GM23338 (cell line): ENCODE data around the gene EXOC3L4. TPM values are rescaled to one million over a fixed set of nuclear protein-coding genes. Genes with fewer than 3 reads are reported as not detected.

ENCODE experiments used
- ATAC-seq: fragments of 200-7000 bp; cut with Tn5 transposase; 3 replicates; pipeline ENCODE4 v1.9.1; 2020
- DNase-seq: peaks from one replicate; pipeline ENCODE4 v3.0.0-alpha.2; 2015; ENCODE audit warnings: low spot score
- H2AFZ ChIP-seq: fragments of 200-600 bp; sonication (generic); 2 replicates; pipeline ENCODE4 v1.8.0; 2016; ENCODE audit warnings: antibody characterized with exemption, mild to moderate bottlenecking, moderate library complexity
- H3F3A ChIP-seq: fragments of 200-600 bp; sonication (generic); replicated peaks from 2 replicates; pipeline ENCODE4 v1.8.0; 2017; ENCODE audit warnings: antibody characterized with exemption, mixed run types, low read depth
- H3K27ac ChIP-seq: fragments of 200-600 bp; sonication (generic); 2 replicates; pipeline ENCODE4 v1.6.1; 2016; ENCODE audit warnings: low read depth
- H3K27me3 ChIP-seq: fragments of 200-600 bp; sonication (generic); 2 replicates; pipeline ENCODE4 v1.8.0; 2016; ENCODE audit warnings: mild to moderate bottlenecking, mixed run types, moderate library complexity; ENCODE audit not compliant: insufficient read depth
- H3K36me3 ChIP-seq: fragments of 200-600 bp; sonication (generic); 2 replicates; pipeline ENCODE4 v1.8.0; 2016; ENCODE audit warnings: mild to moderate bottlenecking; ENCODE audit not compliant: insufficient read depth
- H3K4me1 ChIP-seq: fragments of 200-600 bp; sonication (generic); 2 replicates; pipeline ENCODE4 v1.8.0; 2016; ENCODE audit warnings: mild to moderate bottlenecking, moderate library complexity; ENCODE audit not compliant: insufficient read depth
- H3K4me2 ChIP-seq: fragments of 200-600 bp; sonication (generic); 2 replicates; pipeline ENCODE4 v1.7.1; 2017; ENCODE audit warnings: mixed run types
- H3K4me3 ChIP-seq: fragments of 200-600 bp; sonication (generic); 2 replicates; pipeline ENCODE4 v1.6.1; 2016; ENCODE audit warnings: mixed run types
- H3K79me2 ChIP-seq: fragments of 200-600 bp; sonication (generic); replicated peaks from 2 replicates; pipeline ENCODE4 v1.8.0; 2017; ENCODE audit warnings: mild to moderate bottlenecking; ENCODE audit not compliant: insufficient read depth
- H3K9me2 ChIP-seq: fragments of 200-600 bp; sonication (generic); 2 replicates; pipeline ENCODE4 v1.8.0; 2017; ENCODE audit not compliant: insufficient read depth
- H4K20me1 ChIP-seq: fragments of 200-600 bp; sonication (generic); replicated peaks from 2 replicates; pipeline ENCODE4 v1.8.0; 2017; ENCODE audit warnings: mild to moderate bottlenecking; ENCODE audit not compliant: insufficient read depth
- H3K27ac Mint-ChIP-seq: 2 replicates; pipeline ENCODE4 v1.8.0; 2020; ENCODE audit warnings: inconsistent platforms, mild to moderate bottlenecking, moderate library complexity, mixed read lengths
- H3K27me3 Mint-ChIP-seq: 3 replicates; pipeline ENCODE4 v1.8.0; 2022; ENCODE audit warnings: low read depth, mild to moderate bottlenecking, moderate library complexity, mixed read lengths, inconsistent platforms; ENCODE audit not compliant: insufficient read depth, poor library complexity
- H3K36me3 Mint-ChIP-seq: 3 replicates; pipeline ENCODE4 v1.8.0; 2021; ENCODE audit warnings: low read depth, mild to moderate bottlenecking, inconsistent platforms, moderate library complexity, mixed read lengths
- H3K4me1 Mint-ChIP-seq: 3 replicates; pipeline ENCODE4 v1.8.0; 2020; ENCODE audit warnings: mild to moderate bottlenecking, inconsistent platforms, mixed read lengths
- H3K4me3 Mint-ChIP-seq: 3 replicates; pipeline ENCODE4 v1.8.0; 2021; ENCODE audit warnings: moderate library complexity, mild to moderate bottlenecking, inconsistent platforms, mixed read lengths
- H3K9me3 Mint-ChIP-seq: 3 replicates; pipeline ENCODE4 v1.8.0; 2020; ENCODE audit warnings: moderate library complexity, mild to moderate bottlenecking, inconsistent platforms, mixed read lengths
- CREB1 ChIP-seq: fragments of 250-450 bp; sonication (Bioruptor Pico); IDR thresholded peaks from 2 replicates; pipeline ENCODE4 v1.5.0; 2020; ENCODE audit warnings: low read depth, mild to moderate bottlenecking, moderate library complexity
- EZH2 ChIP-seq: fragments of 200-600 bp; sonication (generic); IDR thresholded peaks from one replicate; pipeline ENCODE4 v1.8.0; 2017; ENCODE audit warnings: antibody characterized with exemption, mild to moderate bottlenecking, low read depth; ENCODE audit not compliant: unreplicated experiment
- EZH2phosphoT487 ChIP-seq: fragments of 200-600 bp; sonication (generic); IDR thresholded peaks from one replicate; pipeline ENCODE4 v1.8.1; 2018; ENCODE audit warnings: antibody characterized with exemption; ENCODE audit not compliant: unreplicated experiment
- POLR2AphosphoS5 ChIP-seq: IDR thresholded peaks from 2 replicates; pipeline ENCODE4 v1.6.1; 2016; ENCODE audit warnings: antibody characterized with exemption, low read depth
- REST ChIP-seq: IDR thresholded peaks from one replicate; pipeline ENCODE4 v1.6.1; 2018; ENCODE audit warnings: antibody characterized with exemption; ENCODE audit not compliant: unreplicated experiment
- STAT1 ChIP-seq: IDR thresholded peaks from one replicate; pipeline ENCODE4 v1.6.1; 2016; ENCODE audit warnings: antibody characterized with exemption; ENCODE audit not compliant: unreplicated experiment
- ZNF331 ChIP-seq: fragments of 250-450 bp; sonication (Bioruptor Pico); IDR thresholded peaks from 2 replicates; pipeline ENCODE4 v1.5.0; 2020; ENCODE audit warnings: low read depth, mild to moderate bottlenecking, moderate library complexity
- ZNF462 ChIP-seq: fragments of 250-450 bp; sonication (Bioruptor Pico); IDR thresholded peaks from 2 replicates; pipeline ENCODE4 v1.5.0; 2020; ENCODE audit warnings: mild to moderate bottlenecking, moderate library complexity
- polyA plus RNA-seq: library from polyadenylated mRNA; unstranded; fragments of >200 nt; fragmentation: Nextera tagmentation; extraction: Ambion mirVana; gene quantifications from 2 replicates; pipeline ENCODE4 v1.2.1, GENCODE V29; 2016
- total RNA-seq: library from RNA; depleted of rRNA; stranded (reverse); fragments of >200 nt; shearing (Covaris generic); gene quantifications from 2 replicates; pipeline ENCODE4 v1.2.3, GENCODE V29; 2014
- TF ChIP-seq, protein P1 (sequence below), 2 experiments: fragments of 200-600 bp in 1 of 2; sonication (generic) in 1 of 2; conservative IDR thresholded peaks; 2 replicates each; pipeline versions ENCODE4 v1.5.1 to v1.6.1; 2016 to 2017; ENCODE audit warnings: antibody characterized with exemption in 2 of 2, low read depth in 2 of 2, mild to moderate bottlenecking in 2 of 2, moderate library complexity in 1 of 2

The EXOC3L4 gene
- total and polyA plus RNA-seq, 2 experiments from 2014 or later = not detected

- H3K4me1 ChIP-seq = peaks cover 12% of the 10 kb centered on the region
- H4K20me1 ChIP-seq = peaks cover 73% of the 10 kb centered on the region
- peaks cover 98% of the 10 kb centered on the region for H3K79me2 ChIP-seq
- no peaks in the 10 kb centered on the region for H3K36me3 ChIP-seq
- 0 out of 2 replicates have a peak, but pooled peaks cover 3% of the 10 kb centered on the region for H3F3A ChIP-seq
- no peaks in the 10 kb centered on the region for H3K27me3 ChIP-seq
- no peak overlapping the region for H2AFZ ChIP-seq
- H3K4me3 ChIP-seq = no peak overlapping the region
- no peak overlapping the region for H3K4me2 ChIP-seq
- peaks cover 21% of the 10 kb centered on the region for H3K4me1 Mint-ChIP-seq
- ATAC-seq (no peak), DNase-seq (no peak)
- H3K9me3 Mint-ChIP-seq = no peaks in the 10 kb centered on the region
- no peak overlapping the region for H3K4me3 Mint-ChIP-seq
- no peak overlapping the region for H3K27ac ChIP-seq
- H3K27ac Mint-ChIP-seq = no peak overlapping the region
- H3K36me3 Mint-ChIP-seq = peaks cover 4% of the 10 kb centered on the region; the same call in 1 of the 3 replicates
- H3K27me3 Mint-ChIP-seq = no peaks in the 10 kb centered on the region
- no peaks in the 10 kb centered on the region for H3K9me2 ChIP-seq
- TF ChIP-seq STAT1 (no peak), POLR2AphosphoS5 (no peak), CREB1 (CRISPR knock-in tag) (no peak)
Observed at GRCh38 chr14:103050935-103051334, 43.6 kb upstream of the EXOC3L4 start.

GRCh38 chr14:103052407-103052806, 42.1 kb upstream of the EXOC3L4 start:
- Mint-ChIP-seq H3K36me3 (peaks cover 4% of the 10 kb centered on the region; the same call in 1 of the 3 replicates), H3K4me3 (no peak overlapping the region), H3K4me1 (peaks cover 17% of the 10 kb centered on the region), H3K27me3 (peaks cover 2% of the 10 kb centered on the region), H3K9me3 (no peaks in the 10 kb centered on the region), H3K27ac (no peak overlapping the region)
- H3K4me1 ChIP-seq = peaks cover 9% of the 10 kb centered on the region
- peaks cover 89% of the 10 kb centered on the region for H3K79me2 ChIP-seq
- DNase-seq (no peak), ATAC-seq (no peak)
- H2AFZ ChIP-seq = no peak overlapping the region
- no peaks in the 10 kb centered on the region for H3K27me3 ChIP-seq
- H3K4me2 ChIP-seq = no peak overlapping the region
- peaks cover 67% of the 10 kb centered on the region for H4K20me1 ChIP-seq
- no peaks in the 10 kb centered on the region for H3K9me2 ChIP-seq
- H3K36me3 ChIP-seq = no peaks in the 10 kb centered on the region
- H3F3A ChIP-seq = 0 out of 2 replicates have a peak, but pooled peaks cover 3% of the 10 kb centered on the region
- no peak overlapping the region for H3K27ac ChIP-seq
- no peak overlapping the region for H3K4me3 ChIP-seq
- TF ChIP-seq REST = no peak
- no peak for TF ChIP-seq ZNF331 (CRISPR knock-in tag)
- TF ChIP-seq, protein P1, sequence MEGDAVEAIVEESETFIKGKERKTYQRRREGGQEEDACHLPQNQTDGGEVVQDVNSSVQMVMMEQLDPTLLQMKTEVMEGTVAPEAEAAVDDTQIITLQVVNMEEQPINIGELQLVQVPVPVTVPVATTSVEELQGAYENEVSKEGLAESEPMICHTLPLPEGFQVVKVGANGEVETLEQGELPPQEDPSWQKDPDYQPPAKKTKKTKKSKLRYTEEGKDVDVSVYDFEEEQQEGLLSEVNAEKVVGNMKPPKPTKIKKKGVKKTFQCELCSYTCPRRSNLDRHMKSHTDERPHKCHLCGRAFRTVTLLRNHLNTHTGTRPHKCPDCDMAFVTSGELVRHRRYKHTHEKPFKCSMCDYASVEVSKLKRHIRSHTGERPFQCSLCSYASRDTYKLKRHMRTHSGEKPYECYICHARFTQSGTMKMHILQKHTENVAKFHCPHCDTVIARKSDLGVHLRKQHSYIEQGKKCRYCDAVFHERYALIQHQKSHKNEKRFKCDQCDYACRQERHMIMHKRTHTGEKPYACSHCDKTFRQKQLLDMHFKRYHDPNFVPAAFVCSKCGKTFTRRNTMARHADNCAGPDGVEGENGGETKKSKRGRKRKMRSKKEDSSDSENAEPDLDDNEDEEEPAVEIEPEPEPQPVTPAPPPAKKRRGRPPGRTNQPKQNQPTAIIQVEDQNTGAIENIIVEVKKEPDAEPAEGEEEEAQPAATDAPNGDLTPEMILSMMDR (conservative IDR thresholded peaks at IDR 0.05; ENCODE audit: low read depth in 2 of 2) = no peak
- TF ChIP-seq EZH2phosphoT487 = no peak
- no peak for TF ChIP-seq POLR2AphosphoS5
- no peak for TF ChIP-seq ZNF462 (CRISPR knock-in tag)
- TF ChIP-seq EZH2 = no peak
